ENCODE measurements around the gene HIPK3.

GRCh38 chr11:33271059-33271458 lies 13.9 kb downstream of the HIPK3 start:
- TF ChIP-seq CTCF (IDR thresholded peaks at IDR 0.05; ENCODE audit: insufficient read depth, low read length), result no peak
- no peak for TF ChIP-seq REST (IDR thresholded peaks at IDR 0.05; ENCODE audit: insufficient replicate concordance, low read depth)
- TF ChIP-seq POLR2AphosphoS5 (IDR thresholded peaks at IDR 0.05; ENCODE audit: low read depth), result no peak
- TF ChIP-seq SPI1 (IDR thresholded peaks at IDR 0.05; ENCODE audit: borderline replicate concordance, low read depth), result no peak
